Suprapubic skin (tissue), 4 donors: ENCODE measurements around the gene USP37. TPM values are rescaled to one million over a fixed set of nuclear protein-coding genes. Genes with fewer than 3 reads are reported as not detected.

Source experiments
- DNase-seq, 2 donors: peaks; one replicate each; pipeline ENCODE4 v3.0.0-alpha.2; 2019; ENCODE audit warnings: low spot score in 2 of 2
- H3K27ac ChIP-seq: fragments of 200-600 bp; sonication (generic); one replicate; pipeline ENCODE4 v1.5.1; 2019
- H3K27me3 ChIP-seq: fragments of 200-600 bp; sonication (generic); one replicate; pipeline ENCODE4 v1.5.1; 2019
- H3K36me3 ChIP-seq: fragments of 200-600 bp; sonication (generic); one replicate; pipeline ENCODE4 v1.5.1; 2019
- H3K4me1 ChIP-seq: fragments of 200-600 bp; sonication (generic); one replicate; pipeline ENCODE4 v1.5.1; 2019
- H3K4me3 ChIP-seq: fragments of 200-600 bp; sonication (generic); one replicate; pipeline ENCODE4 v1.5.1; 2019; ENCODE audit warnings: mild to moderate bottlenecking
- H3K9me3 ChIP-seq: fragments of 200-600 bp; sonication (generic); one replicate; pipeline ENCODE4 v1.5.1; 2019
- EP300 ChIP-seq: sonication (generic); formaldehyde crosslinking; IDR thresholded peaks from one replicate; pipeline ENCODE4 v1.6.1; 2017; ENCODE audit warnings: antibody characterized with exemption
- POLR2A ChIP-seq, 2 donors: fragments of 450-650 bp; IDR thresholded peaks; one replicate each; pipeline ENCODE4 v1.6.1; 2017; ENCODE audit warnings: antibody characterized with exemption in 2 of 2, mild to moderate bottlenecking in 2 of 2, moderate library complexity in 2 of 2
- POLR2AphosphoS5 ChIP-seq, 3 donors: sonication (generic); formaldehyde crosslinking; IDR thresholded peaks; one replicate each; pipeline ENCODE4 v1.6.1; 2017; ENCODE audit warnings: antibody characterized with exemption in 3 of 3
- WGBS: methylation state at CpG from one replicate; pipeline ENCODE4 v1.1.5; 2018; 5-methylcytosine and 5-hydroxymethylcytosine counted together
- total RNA-seq, 4 donors: library from RNA; depleted of rRNA; stranded (reverse); fragments of >200 nt; gene quantifications; one replicate each; pipeline ENCODE4 v1.1.0, GENCODE V29; 2016
- TF ChIP-seq, protein P1 (sequence below), 2 donors: fragments of 200-600 bp in 1 of 2; fragments of 450-650 bp in 1 of 2; sonication (generic) in 1 of 2; IDR thresholded peaks; one replicate each; pipeline ENCODE4 v1.5.1; 2016 to 2019; ENCODE audit warnings: antibody characterized with exemption in 2 of 2, mild to moderate bottlenecking in 1 of 2, moderate library complexity in 1 of 2

Gene USP37
- total RNA-seq, 4 donors from 2014 or later = 10.2 to 25.9 (median 20.5) TPM

DNA sequence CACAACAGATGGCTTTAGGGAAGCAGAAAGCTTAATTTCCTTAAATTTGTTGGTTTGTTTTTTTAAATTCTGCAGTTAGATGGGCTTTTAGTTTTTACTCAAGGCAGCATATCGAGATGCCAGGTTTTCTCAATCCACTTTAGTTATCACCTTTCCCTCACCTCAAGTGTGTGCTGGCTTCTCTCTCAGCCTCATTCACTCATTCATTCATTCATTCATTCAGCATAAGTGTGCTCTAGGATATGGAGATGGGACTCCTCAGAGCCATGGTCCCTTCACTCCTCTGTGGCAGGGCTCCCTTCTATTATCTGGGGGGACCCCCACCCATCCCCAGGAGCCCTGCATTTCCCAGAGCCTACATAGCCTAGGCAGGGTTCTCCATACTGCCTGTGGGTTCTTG, 130.2 kb downstream of the USP37 start:
- no peaks in the 10 kb centered on the region for H3K9me3 ChIP-seq
- TF ChIP-seq POLR2AphosphoS5 (IDR thresholded peaks at IDR 0.05) (no peak), EP300 (no peak), POLR2A (IDR thresholded peaks at IDR 0.05) (no peak)
- TF ChIP-seq, protein P1, sequence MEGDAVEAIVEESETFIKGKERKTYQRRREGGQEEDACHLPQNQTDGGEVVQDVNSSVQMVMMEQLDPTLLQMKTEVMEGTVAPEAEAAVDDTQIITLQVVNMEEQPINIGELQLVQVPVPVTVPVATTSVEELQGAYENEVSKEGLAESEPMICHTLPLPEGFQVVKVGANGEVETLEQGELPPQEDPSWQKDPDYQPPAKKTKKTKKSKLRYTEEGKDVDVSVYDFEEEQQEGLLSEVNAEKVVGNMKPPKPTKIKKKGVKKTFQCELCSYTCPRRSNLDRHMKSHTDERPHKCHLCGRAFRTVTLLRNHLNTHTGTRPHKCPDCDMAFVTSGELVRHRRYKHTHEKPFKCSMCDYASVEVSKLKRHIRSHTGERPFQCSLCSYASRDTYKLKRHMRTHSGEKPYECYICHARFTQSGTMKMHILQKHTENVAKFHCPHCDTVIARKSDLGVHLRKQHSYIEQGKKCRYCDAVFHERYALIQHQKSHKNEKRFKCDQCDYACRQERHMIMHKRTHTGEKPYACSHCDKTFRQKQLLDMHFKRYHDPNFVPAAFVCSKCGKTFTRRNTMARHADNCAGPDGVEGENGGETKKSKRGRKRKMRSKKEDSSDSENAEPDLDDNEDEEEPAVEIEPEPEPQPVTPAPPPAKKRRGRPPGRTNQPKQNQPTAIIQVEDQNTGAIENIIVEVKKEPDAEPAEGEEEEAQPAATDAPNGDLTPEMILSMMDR (IDR thresholded peaks at IDR 0.05) = no peak
- peak; percentile 0 to 36 for DNase-seq
- H3K4me3 ChIP-seq = no peak overlapping the region
- no peaks in the 10 kb centered on the region for H3K4me1 ChIP-seq
- WGBS = 86% methylated on average over 1 of the region's 1 CpG
- H3K27ac ChIP-seq = no peak overlapping the region
- H3K27me3 ChIP-seq = no peaks in the 10 kb centered on the region
- no peaks in the 10 kb centered on the region for H3K36me3 ChIP-seq

DNA sequence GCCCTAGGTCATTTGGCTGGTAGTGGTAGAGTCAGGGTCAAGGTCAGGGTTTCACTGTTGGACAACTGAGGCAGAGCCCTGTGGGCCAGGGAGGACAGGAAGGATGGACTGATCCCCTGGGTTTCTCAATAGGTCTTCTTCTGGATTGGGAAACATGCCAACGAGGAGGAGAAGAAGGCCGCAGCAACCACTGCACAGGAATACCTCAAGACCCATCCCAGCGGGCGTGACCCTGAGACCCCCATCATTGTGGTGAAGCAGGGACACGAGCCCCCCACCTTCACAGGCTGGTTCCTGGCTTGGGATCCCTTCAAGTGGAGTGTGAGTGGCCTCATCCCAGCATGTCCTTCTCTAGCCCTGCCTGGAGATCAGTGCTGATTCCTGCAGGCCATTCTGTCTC, 131.2 kb downstream of the USP37 start:
- Histone ChIP-seq H3K9me3 (no peaks in the 10 kb centered on the region), H3K4me3 (no peak overlapping the region), H3K27me3 (no peaks in the 10 kb centered on the region), H3K4me1 (no peaks in the 10 kb centered on the region), H3K27ac (no peak overlapping the region), H3K36me3 (no peaks in the 10 kb centered on the region)
- WGBS = 87% methylated on average over 5 of the region's 5 CpGs
- DNase-seq = peak; percentile 53 to 59
- no peak for TF ChIP-seq POLR2AphosphoS5 (IDR thresholded peaks at IDR 0.05)
- TF ChIP-seq, protein P1 (IDR thresholded peaks at IDR 0.05) = no peak
- TF ChIP-seq EP300 = no peak
- TF ChIP-seq POLR2A (IDR thresholded peaks at IDR 0.05) = no peak

DNA sequence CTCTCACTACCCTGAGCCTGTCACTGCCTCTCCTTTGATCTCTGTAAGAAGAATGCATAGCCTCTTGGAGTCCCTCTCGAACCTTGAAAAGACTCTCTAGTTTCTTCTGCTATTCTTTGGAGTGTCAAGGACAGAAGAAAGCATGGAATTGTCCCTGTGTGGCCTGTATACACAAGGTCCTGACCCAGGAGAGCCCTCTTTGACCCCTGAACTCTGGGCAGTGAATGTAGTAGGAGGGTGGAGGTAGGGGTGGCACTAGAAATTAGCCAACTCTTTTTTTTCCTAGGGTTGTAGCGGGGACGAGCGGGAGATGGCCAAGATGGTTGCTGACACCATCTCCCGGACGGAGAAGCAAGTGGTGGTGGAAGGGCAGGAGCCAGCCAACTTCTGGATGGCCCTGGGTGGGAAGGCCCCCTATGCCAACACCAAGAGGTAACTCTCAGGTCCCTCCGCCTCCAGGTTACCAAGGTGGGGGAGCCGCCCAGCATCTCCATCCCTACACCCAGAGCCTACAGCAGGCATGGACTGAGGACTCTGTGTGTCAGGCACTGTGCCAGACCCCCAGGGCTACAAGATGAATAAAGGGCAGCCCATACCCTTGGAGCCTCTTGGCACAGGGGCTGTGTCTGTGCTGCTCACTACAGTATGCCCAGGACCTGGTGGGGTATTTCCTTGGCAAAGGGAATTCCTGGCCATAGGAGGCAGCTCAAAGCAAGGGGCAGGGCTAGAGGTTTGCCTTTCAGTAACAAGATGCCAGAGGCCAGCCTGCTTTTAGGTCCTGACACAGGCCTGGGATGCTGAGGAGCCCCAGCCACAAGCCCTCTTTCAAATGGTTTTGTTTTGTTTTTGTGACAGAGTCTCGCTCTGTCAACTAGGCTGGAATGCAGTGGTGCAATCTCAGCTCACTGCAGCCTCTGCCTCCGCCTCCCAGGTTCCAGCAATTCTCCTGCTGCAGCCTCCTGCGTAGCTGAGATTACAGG, 132.9 kb downstream of the USP37 start:
- Histone ChIP-seq H3K27me3 (no peaks in the 10 kb centered on the region), H3K4me1 (no peaks in the 10 kb centered on the region), H3K4me3 (no peak overlapping the region), H3K9me3 (no peaks in the 10 kb centered on the region), H3K27ac (no peak overlapping the region), H3K36me3 (no peaks in the 10 kb centered on the region)
- WGBS = 92% methylated on average over 10 of the region's 11 CpGs
- TF ChIP-seq EP300 (no peak), POLR2AphosphoS5 (IDR thresholded peaks at IDR 0.05) (no peak), POLR2A (IDR thresholded peaks at IDR 0.05) (no peak)
- TF ChIP-seq, protein P1 (IDR thresholded peaks at IDR 0.05) = no peak
- peak; percentile 55 to 62 for DNase-seq

DNA sequence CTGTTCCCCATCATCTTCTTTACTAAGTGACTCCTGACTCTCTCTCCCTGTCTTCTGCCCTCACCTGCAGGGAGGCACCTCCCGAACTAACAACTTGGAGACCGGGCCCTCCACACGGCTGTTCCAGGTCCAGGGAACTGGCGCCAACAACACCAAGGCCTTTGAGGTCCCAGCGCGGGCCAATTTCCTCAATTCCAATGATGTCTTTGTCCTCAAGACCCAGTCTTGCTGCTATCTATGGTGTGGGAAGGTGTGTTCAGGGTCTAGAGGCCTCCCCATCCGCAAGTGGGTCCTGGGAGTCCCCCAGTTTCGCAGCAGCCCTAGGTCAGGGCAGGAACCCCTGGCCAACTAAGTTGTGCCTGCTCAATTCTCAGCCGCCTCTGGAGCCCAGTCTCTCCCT, 133.7 kb downstream of the USP37 start:
- no peaks in the 10 kb centered on the region for H3K27me3 ChIP-seq
- 89% methylated on average over 9 of the region's 9 CpGs for WGBS
- H3K27ac ChIP-seq = no peak overlapping the region
- H3K9me3 ChIP-seq = no peaks in the 10 kb centered on the region
- no peak overlapping the region for H3K4me3 ChIP-seq
- peak; percentile 36 to 68 for DNase-seq
- TF ChIP-seq, protein P1 (IDR thresholded peaks at IDR 0.05) = no peak
- no peak for TF ChIP-seq POLR2AphosphoS5 (IDR thresholded peaks at IDR 0.05)
- no peak for TF ChIP-seq EP300
- TF ChIP-seq POLR2A (IDR thresholded peaks at IDR 0.05) = no peak
- H3K4me1 ChIP-seq = no peaks in the 10 kb centered on the region
- no peaks in the 10 kb centered on the region for H3K36me3 ChIP-seq

DNA sequence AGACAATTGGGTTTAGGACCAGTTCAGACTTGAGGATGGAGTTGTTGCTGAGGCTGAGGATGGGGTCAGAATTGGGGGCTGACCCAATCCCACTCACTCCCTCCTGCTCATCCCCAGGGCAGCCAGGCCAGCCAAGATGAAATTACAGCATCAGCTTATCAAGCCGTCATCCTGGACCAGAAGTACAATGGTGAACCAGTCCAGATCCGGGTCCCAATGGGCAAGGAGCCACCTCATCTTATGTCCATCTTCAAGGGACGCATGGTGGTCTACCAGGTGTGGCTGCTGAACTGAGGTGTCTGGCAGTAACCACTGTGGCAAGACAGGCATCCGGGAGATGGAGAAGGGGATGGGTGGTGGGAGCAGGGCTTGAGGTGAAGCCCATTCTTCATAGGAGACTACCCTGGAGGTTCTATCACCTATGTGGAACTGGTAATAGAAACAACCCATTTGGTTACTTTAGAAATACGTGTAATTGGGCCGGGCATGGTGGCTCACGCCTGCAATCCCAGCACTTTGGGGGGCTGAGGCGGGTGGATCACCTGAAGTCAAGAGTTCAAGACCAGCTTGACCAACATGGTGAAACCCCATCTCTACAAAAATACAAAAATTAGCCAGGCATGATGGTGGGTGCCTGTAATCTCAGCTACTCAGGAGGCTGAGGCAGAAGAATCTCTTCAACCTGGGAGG, 135.3 kb downstream of the USP37 start:
- Histone ChIP-seq H3K4me1 (no peaks in the 10 kb centered on the region), H3K36me3 (no peaks in the 10 kb centered on the region), H3K27ac (no peak overlapping the region), H3K9me3 (no peaks in the 10 kb centered on the region), H3K4me3 (no peak overlapping the region), H3K27me3 (no peaks in the 10 kb centered on the region)
- no peak for TF ChIP-seq POLR2AphosphoS5 (IDR thresholded peaks at IDR 0.05)
- TF ChIP-seq POLR2A (IDR thresholded peaks at IDR 0.05) = no peak
- TF ChIP-seq, protein P1 (IDR thresholded peaks at IDR 0.05) = no peak
- TF ChIP-seq EP300 = no peak
- 84% methylated on average over 8 of the region's 8 CpGs for WGBS
- DNase-seq = peak; percentile 45 to 56
